COLO668 (cell line): Measurements from ENCODE around the gene TPP2.
A peak's percentile ranks its signal among the peaks of the same experiment; 100 is the strongest.

Source experiments
- DNase-seq: peaks from one replicate; lab custom pipeline; 2025; ENCODE audit not compliant: unreplicated experiment; lab: John Stamatoyannopoulos, UW

TPP2 gene

GRCh38 chr13:102596147-102597028 is at the start of gene TPP2:
TSS of gene TPP2 (plus strand) at chr13:102596986. CDS start at chr13:102597039, 53 bp downstream.
- DNase-seq = peak; percentile 100

GRCh38 chr13:102548811-102549210 is 48.0 kb upstream of the TPP2 start:
- no peak for DNase-seq

GRCh38 chr13:102550507-102550906 is 46.3 kb upstream of the TPP2 start:
- DNase-seq = no peak

- peak; percentile 26 for DNase-seq
These were observed 40.8 kb upstream of the TPP2 start for GRCh38 chr13:102555914-102556553.

GRCh38 chr13:102556806-102557205 is 40.0 kb upstream of the TPP2 start:
- DNase-seq = no peak

GRCh38 chr13:102558029-102558428 is 38.8 kb upstream of the TPP2 start:
- DNase-seq = no peak

- no peak for DNase-seq
These were observed 34.9 kb upstream of the TPP2 start for GRCh38 chr13:102561933-102562332.

- no peak for DNase-seq
These were observed 33.5 kb upstream of the TPP2 start for GRCh38 chr13:102563267-102563666.

GRCh38 chr13:102564564-102564963 is 32.2 kb upstream of the TPP2 start:
- DNase-seq = no peak

- DNase-seq = no peak
These were observed 30.3 kb upstream of the TPP2 start for GRCh38 chr13:102566513-102566912.

GRCh38 chr13:102567857-102568256 is 28.9 kb upstream of the TPP2 start:
- DNase-seq = no peak

GRCh38 chr13:102569488-102569887 is 27.3 kb upstream of the TPP2 start:
- DNase-seq = no peak

GRCh38 chr13:102571075-102571474 is 25.7 kb upstream of the TPP2 start:
- DNase-seq = no peak

GRCh38 chr13:102572323-102572722 is 24.5 kb upstream of the TPP2 start:
- DNase-seq = no peak

GRCh38 chr13:102580552-102581169 is 16.1 kb upstream of the TPP2 start:
- DNase-seq = peak; percentile 63

GRCh38 chr13:102582256-102582655 is 14.5 kb upstream of the TPP2 start:
- DNase-seq = no peak

- DNase-seq = no peak
These were observed 12.4 kb upstream of the TPP2 start for GRCh38 chr13:102584434-102584833.

GRCh38 chr13:102586615-102587014 is 10.2 kb upstream of the TPP2 start:
- no peak for DNase-seq

GRCh38 chr13:102587916-102588315 is 8.9 kb upstream of the TPP2 start:
- no peak for DNase-seq

GRCh38 chr13:102589301-102589822 is 7.4 kb upstream of the TPP2 start:
- no peak for DNase-seq

- peak; percentile 84 for DNase-seq
These were observed 4.6 kb upstream of the TPP2 start for GRCh38 chr13:102591988-102592781.
